ENCODE data around the gene DHPS. TPM values are rescaled to one million over a fixed set of nuclear protein-coding genes. Genes with fewer than 3 reads are reported as not detected.
A peak's percentile ranks its signal among the peaks of the same experiment; 100 is the strongest.

The DHPS gene
- total and polyA plus RNA-seq, 2 donors (not counting 1 experiment from before 2014, with no cell fraction given): 187 to 204 TPM

DNA sequence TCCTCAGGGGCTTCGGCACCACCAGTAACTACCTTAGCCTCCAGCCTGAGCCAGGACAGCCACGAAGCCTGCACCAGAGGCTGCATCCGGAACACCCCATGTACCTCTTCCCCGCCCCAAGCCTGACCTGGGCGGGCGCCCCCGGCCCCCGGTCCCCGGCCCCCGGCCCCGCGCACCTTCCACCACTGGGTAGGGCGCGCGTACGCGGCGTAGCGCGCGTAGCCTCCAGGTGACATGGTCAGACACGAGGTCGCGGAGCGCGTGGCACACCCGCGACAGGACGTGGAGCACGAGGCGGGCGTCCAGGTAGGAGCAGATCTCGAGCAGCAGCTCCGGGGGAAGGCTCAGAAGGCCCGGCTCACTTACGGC is 14.3 kb upstream of the DHPS start:
- H3K36me3 ChIP-seq (replicated peaks in 1 of 2; ENCODE audit: control extremely low read depth in 1 of 2, control insufficient read depth in 1 of 2, extremely low read depth in 1 of 2, insufficient read depth in 2 of 2, low read length in 1 of 2): peaks cover 0 to 4% of the 10 kb centered on the region in 2 experiments
- H3K4me3 ChIP-seq (ENCODE audit: control extremely low read depth in 1 of 5, extremely low read depth in 1 of 5, insufficient read depth in 1 of 5, low read depth in 2 of 5, low read length in 4 of 5): peak overlapping the region in 4 of 5 experiments; percentile 64 to 88 (median 79)
- DNase-seq: no peak
- Mint-ChIP-seq H3K27ac (peak overlapping the region; percentile 98), H3K4me3 (peak overlapping the region; percentile 94), H3K4me1 (peaks cover 10% of the 10 kb centered on the region), H3K27me3 (no peaks in the 10 kb centered on the region), H3K9me3 (ENCODE audit: insufficient read depth) (no peaks in the 10 kb centered on the region)
- peak overlapping the region; percentile 79 for H3K9ac ChIP-seq (ENCODE audit: low read length)
- H3K4me1 ChIP-seq (ENCODE audit: control insufficient read depth in 2 of 2, insufficient read depth in 2 of 2, low read length in 2 of 2): peaks cover 13 to 17% of the 10 kb centered on the region in 2 donors
- H2AFZ ChIP-seq (ENCODE audit: insufficient read depth, low read depth, low read length, poor library complexity, severe bottlenecking): peak overlapping the region; percentile 90
- H3K27me3 ChIP-seq (replicated peaks in 1 of 4; ENCODE audit: control extremely low read depth in 1 of 4, control insufficient read depth in 3 of 4, insufficient read depth in 4 of 4, low read length in 3 of 4): no peaks in the 10 kb centered on the region
- H3K4me2 ChIP-seq (replicated peaks; ENCODE audit: low read depth, low read length, poor library complexity, severe bottlenecking): peak overlapping the region; percentile 99
- POLR2A ChIA-PET: interaction anchor here (0.6 to 2.6 kb wide), 8 partner anchors 14 to 242 kb away, joined by 3 to 12 read pairs (median 6); partner anchors contain the start of genes CALR, DHPS and RTBDN
- no peak for ATAC-seq (ENCODE audit: low read depth)
- CTCF ChIA-PET: interaction anchor here (0.5 to 3.5 kb wide), 5 partner anchors 15 to 132 kb away, joined by 3 to 16 read pairs (median 6); no protein-coding TSS in a partner anchor
- TF ChIP-seq, protein P1, sequence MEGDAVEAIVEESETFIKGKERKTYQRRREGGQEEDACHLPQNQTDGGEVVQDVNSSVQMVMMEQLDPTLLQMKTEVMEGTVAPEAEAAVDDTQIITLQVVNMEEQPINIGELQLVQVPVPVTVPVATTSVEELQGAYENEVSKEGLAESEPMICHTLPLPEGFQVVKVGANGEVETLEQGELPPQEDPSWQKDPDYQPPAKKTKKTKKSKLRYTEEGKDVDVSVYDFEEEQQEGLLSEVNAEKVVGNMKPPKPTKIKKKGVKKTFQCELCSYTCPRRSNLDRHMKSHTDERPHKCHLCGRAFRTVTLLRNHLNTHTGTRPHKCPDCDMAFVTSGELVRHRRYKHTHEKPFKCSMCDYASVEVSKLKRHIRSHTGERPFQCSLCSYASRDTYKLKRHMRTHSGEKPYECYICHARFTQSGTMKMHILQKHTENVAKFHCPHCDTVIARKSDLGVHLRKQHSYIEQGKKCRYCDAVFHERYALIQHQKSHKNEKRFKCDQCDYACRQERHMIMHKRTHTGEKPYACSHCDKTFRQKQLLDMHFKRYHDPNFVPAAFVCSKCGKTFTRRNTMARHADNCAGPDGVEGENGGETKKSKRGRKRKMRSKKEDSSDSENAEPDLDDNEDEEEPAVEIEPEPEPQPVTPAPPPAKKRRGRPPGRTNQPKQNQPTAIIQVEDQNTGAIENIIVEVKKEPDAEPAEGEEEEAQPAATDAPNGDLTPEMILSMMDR (IDR thresholded peaks at IDR 0.05): no peak
- TF ChIP-seq EZH2 (IDR thresholded peaks at IDR 0.05; ENCODE audit: borderline replicate concordance, insufficient read depth, low read depth, low read length, poor library complexity, severe bottlenecking): no peak
- H3K9me3 ChIP-seq (ENCODE audit: control extremely low read depth in 1 of 3, control insufficient read depth in 2 of 3, insufficient read depth in 1 of 3, low read length in 2 of 3): no peaks in the 10 kb centered on the region
- H4K20me1 ChIP-seq (ENCODE audit: control insufficient read depth, insufficient read depth, low read length, poor library complexity, severe bottlenecking): no peaks in the 10 kb centered on the region
- intact Hi-C loops (cut with micrococcal nuclease): loop anchor here (1.0 to 2.0 kb wide), 5 partner anchors 15 to 1191 kb away; partner anchors contain the start of genes DHPS, GET3, TNPO2 and ZNF653
- peak overlapping the region; percentile 85 to 93 for H3K27ac ChIP-seq (ENCODE audit: low read length in 2 of 2)
- 4% methylated on average over 36 of the region's 36 CpGs for WGBS (ENCODE audit: insufficient coverage)
- H3K79me2 ChIP-seq (ENCODE audit: control insufficient read depth, insufficient read depth, low read length): no peaks in the 10 kb centered on the region

DNA sequence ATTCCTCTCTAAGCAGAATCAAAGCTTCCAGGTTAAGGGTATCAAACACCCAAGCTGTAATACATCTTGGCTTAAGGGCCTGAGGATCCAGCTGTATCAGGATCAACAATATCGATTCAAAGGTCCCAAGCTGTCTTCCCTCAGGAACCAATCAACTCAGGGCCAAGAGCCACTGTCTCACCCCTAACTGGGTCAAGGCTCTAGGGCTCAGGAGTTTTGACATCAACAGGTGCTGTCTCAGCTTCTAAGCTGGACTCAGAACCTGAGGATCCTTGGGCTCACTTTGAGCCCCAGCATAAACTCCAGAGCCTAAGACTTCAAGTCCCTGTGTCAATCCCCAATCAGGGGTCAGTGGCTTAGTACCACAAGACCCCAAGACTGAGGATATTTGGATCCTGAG is 13.8 kb upstream of the DHPS start:
- ChIA-PET POLR2A (interaction anchor here (1.1 to 2.6 kb wide), 3 partner anchors 14 to 93 kb away, joined by 3 to 12 read pairs (median 8); partner anchors contain the start of gene DHPS), CTCF (interaction anchor here (0.6 to 3.5 kb wide), 5 partner anchors 18 to 131 kb away, joined by 3 to 16 read pairs (median 4); no protein-coding TSS in a partner anchor)
- ATAC-seq (ENCODE audit: low read depth): no peak
- H3K9me3 Mint-ChIP-seq (ENCODE audit: insufficient read depth): no peaks in the 10 kb centered on the region
- H3K79me2 ChIP-seq (ENCODE audit: control insufficient read depth, insufficient read depth, low read length): no peaks in the 10 kb centered on the region
- H3K9me3 ChIP-seq (ENCODE audit: control extremely low read depth in 1 of 3, control insufficient read depth in 2 of 3, insufficient read depth in 1 of 3, low read length in 2 of 3): no peaks in the 10 kb centered on the region
- peaks cover 13 to 17% of the 10 kb centered on the region in 2 donors for H3K4me1 ChIP-seq (ENCODE audit: control insufficient read depth in 2 of 2, insufficient read depth in 2 of 2, low read length in 2 of 2)
- peak overlapping the region; percentile 79 for H3K9ac ChIP-seq (ENCODE audit: low read length)
- TF ChIP-seq, protein P1 (IDR thresholded peaks at IDR 0.05): no peak
- TF ChIP-seq EZH2 (IDR thresholded peaks at IDR 0.05; ENCODE audit: borderline replicate concordance, insufficient read depth, low read depth, low read length, poor library complexity, severe bottlenecking): no peak
- intact Hi-C loops (cut with micrococcal nuclease): no loop called here
- peak overlapping the region; percentile 78 for H3K27ac Mint-ChIP-seq
- H2AFZ ChIP-seq (ENCODE audit: insufficient read depth, low read depth, low read length, poor library complexity, severe bottlenecking): peak overlapping the region; percentile 90
- H3K4me3 ChIP-seq (ENCODE audit: control extremely low read depth in 1 of 5, extremely low read depth in 1 of 5, insufficient read depth in 1 of 5, low read depth in 2 of 5, low read length in 4 of 5): peak overlapping the region in 2 of 5 experiments; percentile 76 to 82
- no peaks in the 10 kb centered on the region for H3K36me3 ChIP-seq (replicated peaks in 1 of 2; ENCODE audit: control extremely low read depth in 1 of 2, control insufficient read depth in 1 of 2, extremely low read depth in 1 of 2, insufficient read depth in 2 of 2, low read length in 1 of 2)
- peak overlapping the region; percentile 99 for H3K4me2 ChIP-seq (replicated peaks; ENCODE audit: low read depth, low read length, poor library complexity, severe bottlenecking)
- peaks cover 10% of the 10 kb centered on the region for H3K4me1 Mint-ChIP-seq
- DNase-seq: no peak
- H4K20me1 ChIP-seq (ENCODE audit: control insufficient read depth, insufficient read depth, low read length, poor library complexity, severe bottlenecking): no peaks in the 10 kb centered on the region
- 100% methylated on average over 1 of the region's 1 CpG for WGBS (ENCODE audit: insufficient coverage)
- no peaks in the 10 kb centered on the region for H3K27me3 Mint-ChIP-seq
- H3K27ac ChIP-seq (ENCODE audit: low read length in 2 of 2): no peak overlapping the region
- peak overlapping the region; percentile 81 for H3K4me3 Mint-ChIP-seq
- no peaks in the 10 kb centered on the region for H3K27me3 ChIP-seq (replicated peaks in 1 of 4; ENCODE audit: control extremely low read depth in 1 of 4, control insufficient read depth in 3 of 4, insufficient read depth in 4 of 4, low read length in 3 of 4)
